B cell (primary cell): ENCODE measurements around the gene KIAA0753. TPM values are rescaled to one million over a fixed set of nuclear protein-coding genes. Genes with fewer than 3 reads are reported as not detected.

Experiments
- ATAC-seq: fragments of 200-7000 bp; cut with Tn5 transposase; one replicate; pipeline ENCODE4 v1.10.0; 2021; ENCODE audit warnings: low read depth, mild to moderate bottlenecking, moderate number of reproducible peaks, moderate library complexity
- CTCF ChIA-PET: fragments of 350-600 bp; sonication (Branson Sonifier 250); formaldehyde crosslinking; loops from one replicate; lab custom pipeline; 2021; ENCODE audit warnings: antibody characterized with exemption, inconsistent platforms; lab: Charles Lee
- POLR2A ChIA-PET: fragments of 350-600 bp; sonication (Branson Sonifier 250); formaldehyde crosslinking; loops from one replicate; lab custom pipeline; 2021; ENCODE audit warnings: antibody characterized with exemption; lab: Charles Lee
- DNase-seq: peaks from one replicate; pipeline ENCODE4 v3.0.0; 2013
- H2AFZ ChIP-seq: 2 replicates; pipeline ENCODE4 v1.6.1; 2012; ENCODE audit warnings: mild to moderate bottlenecking, low read depth, low read length; ENCODE audit not compliant: insufficient read depth, poor library complexity, severe bottlenecking
- H3K27ac ChIP-seq, 2 donors: 1 replicate in 1 of 2; 2 replicates in 1 of 2; pipeline ENCODE4 v1.5.1; 2012 to 2013; ENCODE audit warnings: low read length in 2 of 2, mild to moderate bottlenecking in 2 of 2, moderate library complexity in 1 of 2
- H3K27me3 ChIP-seq, 4 experiments: fragments of 200-600 bp in 1 of 4; sonication (generic) in 1 of 4; replicated peaks in 1 of 4; 1 replicate in 2 of 4; 2 replicates in 2 of 4; pipeline versions ENCODE4 v1.6.1 to v1.7.0; 2013 to 2016; ENCODE audit warnings: low read length in 3 of 4, mild to moderate bottlenecking in 2 of 4, mixed read lengths in 1 of 4, moderate library complexity in 1 of 4; ENCODE audit not compliant: insufficient read depth in 4 of 4, control insufficient read depth in 3 of 4; ENCODE audit errors: control extremely low read depth in 1 of 4
- H3K36me3 ChIP-seq, 2 experiments: replicated peaks in 1 of 2; 1 replicate in 1 of 2; 2 replicates in 1 of 2; pipeline versions ENCODE4 v1.6.1 to v1.7.1; 2013; ENCODE audit warnings: low read length in 1 of 2; ENCODE audit not compliant: insufficient read depth in 2 of 2, control insufficient read depth in 1 of 2; ENCODE audit errors: control extremely low read depth in 1 of 2, extremely low read depth in 1 of 2
- H3K4me1 ChIP-seq, 2 donors: fragments of 200-600 bp in 1 of 2; sonication (generic) in 1 of 2; 1 replicate in 1 of 2; 2 replicates in 1 of 2; pipeline versions ENCODE4 v1.5.1 to v1.6.1; 2013 to 2017; ENCODE audit warnings: low read length in 2 of 2; ENCODE audit not compliant: control insufficient read depth in 2 of 2, insufficient read depth in 2 of 2
- H3K4me2 ChIP-seq: replicated peaks from 2 replicates; pipeline ENCODE3; 2012; ENCODE audit warnings: mild to moderate bottlenecking, low read depth, low read length; ENCODE audit not compliant: poor library complexity, severe bottlenecking
- H3K4me3 ChIP-seq, 5 experiments: fragments of 200-600 bp in 1 of 5; sonication (generic) in 1 of 5; 1 replicate in 3 of 5; 2 replicates in 2 of 5; pipeline versions ENCODE4 v1.5.1 to v1.7.0; 2011 to 2016; ENCODE audit warnings: low read length in 4 of 5, mild to moderate bottlenecking in 4 of 5, low read depth in 2 of 5, control low read depth in 1 of 5, moderate library complexity in 1 of 5; ENCODE audit not compliant: insufficient read depth in 1 of 5; ENCODE audit errors: control extremely low read depth in 1 of 5, extremely low read depth in 1 of 5
- H3K79me2 ChIP-seq: fragments of 200-600 bp; sonication (generic); one replicate; pipeline ENCODE4 v1.6.0; 2016; ENCODE audit warnings: low read length; ENCODE audit not compliant: control insufficient read depth, insufficient read depth
- H3K9ac ChIP-seq: fragments of 200-600 bp; sonication (generic); 2 replicates; pipeline ENCODE4 v1.6.1; 2017; ENCODE audit warnings: mild to moderate bottlenecking, low read length, moderate library complexity
- H3K9me3 ChIP-seq, 3 donors: one replicate each; pipeline versions ENCODE4 v1.6.1 to v1.7.1; 2013; ENCODE audit warnings: low read length in 2 of 3; ENCODE audit not compliant: control insufficient read depth in 2 of 3, insufficient read depth in 1 of 3; ENCODE audit errors: control extremely low read depth in 1 of 3
- H4K20me1 ChIP-seq: 2 replicates; pipeline ENCODE4 v1.6.0; 2012; ENCODE audit warnings: mild to moderate bottlenecking, low read length; ENCODE audit not compliant: insufficient read depth, control insufficient read depth, poor library complexity, severe bottlenecking
- H3K27ac Mint-ChIP-seq: one replicate; pipeline ENCODE4 v1.8.0; 2021; ENCODE audit warnings: mixed read lengths
- H3K27me3 Mint-ChIP-seq: one replicate; pipeline ENCODE4 v1.8.0; 2021; ENCODE audit warnings: mixed read lengths
- H3K4me1 Mint-ChIP-seq: one replicate; pipeline ENCODE4 v1.8.0; 2021; ENCODE audit warnings: mixed read lengths
- H3K4me3 Mint-ChIP-seq: one replicate; pipeline ENCODE4 v1.8.0; 2021; ENCODE audit warnings: mixed read lengths
- H3K9me3 Mint-ChIP-seq: one replicate; pipeline ENCODE4 v1.8.0; 2022; ENCODE audit warnings: mixed read lengths; ENCODE audit not compliant: insufficient read depth
- CTCF ChIP-seq: fragments of 200-600 bp; IDR thresholded peaks from one replicate; pipeline ENCODE4 v1.8.0; 2022; ENCODE audit warnings: antibody characterized with exemption, mild to moderate bottlenecking
- EZH2 ChIP-seq: IDR thresholded peaks from 2 replicates; pipeline ENCODE4 v1.6.1; 2012; ENCODE audit warnings: borderline replicate concordance, low read depth, mild to moderate bottlenecking, moderate library complexity, low read length; ENCODE audit not compliant: insufficient read depth, poor library complexity, severe bottlenecking
- WGBS: methylation state at CpG from one replicate; pipeline ENCODE4 v1.1.5; 2013; ENCODE audit warnings: missing lambda C conversion rate; ENCODE audit not compliant: insufficient coverage; 5-methylcytosine and 5-hydroxymethylcytosine counted together
- intact Hi-C: fragments of 100-400 bp; cut with micrococcal nuclease; formaldehyde crosslinking; loops from one replicate; pipeline ENCODE4 v1.10.0; 2022
- polyA plus RNA-seq: library from polyadenylated mRNA; depleted of rRNA; stranded (reverse); fragments of >200 nt; gene quantifications from 2 replicates; pipeline ENCODE4 v1.2.3, GENCODE V29; 2012
- small RNA-seq: library from RNA; depleted of rRNA; stranded (forward); fragments of <200 nt; gene quantifications from one replicate; pipeline ENCODE3, GENCODE V24; 2012; ENCODE audit warnings: low replicate concordance, low read depth; ENCODE audit not compliant: insufficient read length
- total RNA-seq, 2 donors: library from RNA; stranded (reverse); fragments of 120-200 nt in 1 of 2; gene quantifications; 1 replicate in 1 of 2; 2 replicates in 1 of 2; pipeline versions ENCODE4 v1.2.3 to v1.2.4, GENCODE V29; 2013 to 2022

KIAA0753 gene
- total and polyA plus RNA-seq, 2 donors (not counting 1 experiment from before 2014, with no cell fraction given) = 6.3 to 29.1 TPM

GRCh38 chr17:6528557-6528956, 112.0 kb downstream of the KIAA0753 start:
- intact Hi-C loops = no loop called here
- ATAC-seq (no peak), DNase-seq (no peak)
- Mint-ChIP-seq H3K4me3 (no peak overlapping the region), H3K27ac (no peak overlapping the region), H3K9me3 (no peaks in the 10 kb centered on the region), H3K4me1 (no peaks in the 10 kb centered on the region), H3K27me3 (peaks cover 6% of the 10 kb centered on the region)
- Histone ChIP-seq H3K9ac (no peak overlapping the region), H3K27ac (no peak overlapping the region), H3K4me3 (no peak overlapping the region), H3K9me3 (no peaks in the 10 kb centered on the region), H2AFZ (no peak overlapping the region), H4K20me1 (no peaks in the 10 kb centered on the region), H3K27me3 (no peaks in the 10 kb centered on the region), H3K4me2 (no peak overlapping the region), H3K36me3 (no peaks in the 10 kb centered on the region), H3K4me1 (no peaks in the 10 kb centered on the region), H3K79me2 (no peaks in the 10 kb centered on the region)
- 91% methylated on average over 3 of the region's 3 CpGs for WGBS
- TF ChIP-seq EZH2 (no peak), CTCF (no peak)
- POLR2A ChIA-PET = no interaction called here
- CTCF ChIA-PET = no interaction called here

Small RNAs within 50 kb of the gene (small RNA-seq; reads per million reads assigned to genes)
- gene MIR4520-1 (not detected), gene RNA5SP435 (not detected)

Other genes starting within 250 kb of the KIAA0753 start
- gene AIPL1, start 205.6 kb downstream of the KIAA0753 start, total RNA-seq = not detected in 2 replicates
- gene AIPL1, start 205.6 kb downstream of the KIAA0753 start, polyA plus RNA-seq = not detected in 2 replicates
- not detected in 2 replicates for gene PIMREG, start 196.3 kb downstream of the KIAA0753 start, total RNA-seq
- 0.21 and 0.33 TPM in 2 replicates for gene PIMREG, start 196.3 kb downstream of the KIAA0753 start, polyA plus RNA-seq
- gene PITPNM3, start 84.2 kb downstream of the KIAA0753 start, total RNA-seq = 0.49 and 0.51 TPM in 2 replicates
- 0.25 and 0.31 TPM in 2 replicates for gene PITPNM3, start 84.2 kb downstream of the KIAA0753 start, polyA plus RNA-seq
- gene TXNDC17, start 349 bp upstream of the KIAA0753 start, total RNA-seq = 18.2 and 19.5 TPM in 2 replicates
- gene TXNDC17, start 349 bp upstream of the KIAA0753 start, polyA plus RNA-seq = 15.4 and 33.7 TPM in 2 replicates
- gene MED31, start 10.9 kb upstream of the KIAA0753 start, total RNA-seq = 24.7 and 25.5 TPM in 2 replicates
- 9.2 and 11.3 TPM in 2 replicates for gene MED31, start 10.9 kb upstream of the KIAA0753 start, polyA plus RNA-seq
- 7.7 and 11.6 TPM in 2 replicates for gene C17orf100, start 11.1 kb upstream of the KIAA0753 start, total RNA-seq
- 1.4 and 3.7 TPM in 2 replicates for gene C17orf100, start 11.1 kb upstream of the KIAA0753 start, polyA plus RNA-seq
- not detected in 2 replicates for gene SLC13A5, start 72.7 kb upstream of the KIAA0753 start, total RNA-seq
- gene SLC13A5, start 72.7 kb upstream of the KIAA0753 start, polyA plus RNA-seq = not detected in 2 replicates
- gene XAF1, start 115.3 kb upstream of the KIAA0753 start, total RNA-seq = 116 and 127 TPM in 2 replicates
- gene XAF1, start 115.3 kb upstream of the KIAA0753 start, polyA plus RNA-seq = 44.8 and 64.3 TPM in 2 replicates
- gene FBXO39, start 135.5 kb upstream of the KIAA0753 start, total RNA-seq = 0.70 TPM in 1 of 2 replicates, not detected in the other
- 0.12 and 0.13 TPM in 2 replicates for gene FBXO39, start 135.5 kb upstream of the KIAA0753 start, polyA plus RNA-seq
- not detected in 2 replicates for gene TEKT1, start 191.0 kb upstream of the KIAA0753 start, total RNA-seq
- not detected in 2 replicates for gene TEKT1, start 191.0 kb upstream of the KIAA0753 start, polyA plus RNA-seq